Suprapubic skin (tissue), 3 donors: ENCODE results near the gene EGFR.

Experiments used
- CTCF ChIP-seq, 2 donors: fragments of 200-600 bp in 1 of 2; fragments of 450-650 bp in 1 of 2; sonication (generic) in 1 of 2; IDR thresholded peaks; one replicate each; pipeline ENCODE4 v1.5.1; 2016 to 2019; ENCODE audit warnings: antibody characterized with exemption in 2 of 2, mild to moderate bottlenecking in 1 of 2, moderate library complexity in 1 of 2
- EP300 ChIP-seq: sonication (generic); formaldehyde crosslinking; IDR thresholded peaks from one replicate; pipeline ENCODE4 v1.6.1; 2017; ENCODE audit warnings: antibody characterized with exemption

DNA sequence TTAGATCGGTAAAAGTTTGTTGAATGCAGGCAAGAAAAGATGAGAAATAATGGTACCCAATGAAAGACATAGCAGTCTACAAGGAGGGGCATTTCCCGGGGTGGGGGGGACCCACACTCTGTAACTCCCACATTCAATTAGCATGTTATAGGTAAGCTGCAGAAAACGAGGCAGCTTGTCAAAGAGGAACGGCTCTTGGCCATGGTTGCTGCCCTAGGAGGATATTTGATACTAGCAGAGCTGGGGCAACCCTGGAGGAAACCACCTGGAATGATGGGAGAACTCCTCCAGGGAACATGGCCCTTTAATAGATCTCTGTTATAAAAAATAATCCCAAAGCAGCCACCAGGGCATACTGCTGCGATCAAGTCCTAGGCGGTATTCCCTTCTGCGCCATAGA is 98.5 kb downstream of the EGFR start:
- TF ChIP-seq CTCF (IDR thresholded peaks at IDR 0.05) (no peak), EP300 (no peak)
